KMS-11 (cell line): ENCODE measurements around the gene ANKMY2.

Experiments
- H2AFZ ChIP-seq: fragments of 200-600 bp; sonication (generic); 2 replicates; pipeline ENCODE4 v1.6.1; 2016; ENCODE audit warnings: antibody characterized with exemption, mixed run types, low read depth
- H3K27ac ChIP-seq: fragments of 200-600 bp; sonication (generic); 2 replicates; pipeline ENCODE4 v1.6.1; 2016; ENCODE audit warnings: mild to moderate bottlenecking, mixed run types
- H3K27me3 ChIP-seq: fragments of 200-600 bp; sonication (generic); 2 replicates; pipeline ENCODE4 v1.6.1; 2017; ENCODE audit warnings: mild to moderate bottlenecking, low read depth, mixed run types, moderate library complexity; ENCODE audit not compliant: insufficient read depth
- H3K36me3 ChIP-seq: fragments of 200-600 bp; sonication (generic); 2 replicates; pipeline ENCODE4 v1.6.1; 2017; ENCODE audit warnings: mild to moderate bottlenecking, mixed run types; ENCODE audit not compliant: insufficient read depth
- H3K4me1 ChIP-seq: fragments of 200-600 bp; sonication (generic); 2 replicates; pipeline ENCODE4 v1.6.1; 2016; ENCODE audit warnings: mild to moderate bottlenecking, low read depth, mixed run types; ENCODE audit not compliant: poor library complexity, severe bottlenecking
- H3K4me2 ChIP-seq: fragments of 200-600 bp; sonication (generic); 2 replicates; pipeline ENCODE4 v1.7.0; 2016; ENCODE audit warnings: mild to moderate bottlenecking, mixed run types
- H3K4me3 ChIP-seq: fragments of 200-600 bp; sonication (generic); IDR thresholded peaks from 2 replicates; pipeline ENCODE4 v1.6.1; 2017; ENCODE audit warnings: low read depth, low read length, mixed read lengths; ENCODE audit not compliant: insufficient read depth
- H3K79me2 ChIP-seq: fragments of 200-600 bp; sonication (generic); 2 replicates; pipeline ENCODE4 v1.6.1; 2016; ENCODE audit warnings: low read depth, mixed run types; ENCODE audit not compliant: insufficient read depth
- H3K9ac ChIP-seq: fragments of 200-600 bp; sonication (generic); 2 replicates; pipeline ENCODE4 v1.6.1; 2016; ENCODE audit warnings: mild to moderate bottlenecking, mixed run types
- H4K20me1 ChIP-seq: fragments of 200-600 bp; sonication (generic); 2 replicates; pipeline ENCODE4 v1.6.1; 2016; ENCODE audit warnings: mild to moderate bottlenecking, mixed run types; ENCODE audit not compliant: insufficient read depth
- CTCF ChIP-seq: fragments of 200-600 bp; sonication (generic); conservative IDR thresholded peaks from 2 replicates; pipeline ENCODE4 v1.6.1; 2017; ENCODE audit warnings: low read depth, mild to moderate bottlenecking, antibody characterized with exemption, low read length, moderate library complexity, mixed read lengths

ANKMY2 gene

DNA sequence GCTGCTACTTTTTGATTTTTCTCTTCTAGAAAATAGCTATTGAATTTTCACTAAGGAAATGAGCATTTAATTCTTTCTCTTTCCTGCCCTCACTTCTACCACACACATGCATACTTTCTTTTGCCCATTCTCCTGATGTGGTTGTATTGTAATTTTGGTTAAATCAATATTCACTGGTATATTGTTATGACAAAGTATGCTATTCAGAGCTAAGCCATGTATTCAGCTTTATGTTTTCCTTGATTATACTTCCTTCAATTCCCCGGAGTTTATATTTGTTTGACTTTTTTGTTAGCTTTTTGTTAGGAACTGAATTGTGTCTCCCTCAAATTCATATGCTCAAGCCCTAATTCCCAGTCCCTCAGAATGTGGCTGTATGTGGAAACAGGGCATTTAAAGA is 94.9 kb downstream of the ANKMY2 start:
- TF ChIP-seq CTCF: no peak
- H3K27ac ChIP-seq: no peak overlapping the region
- no peak overlapping the region for H3K4me2 ChIP-seq
- H3K27me3 ChIP-seq: no peaks in the 10 kb centered on the region
- no peak overlapping the region for H3K4me3 ChIP-seq
- H3K79me2 ChIP-seq: no peaks in the 10 kb centered on the region
- H4K20me1 ChIP-seq: no peaks in the 10 kb centered on the region
- no peaks in the 10 kb centered on the region for H3K4me1 ChIP-seq
- no peak overlapping the region for H2AFZ ChIP-seq
- no peak overlapping the region for H3K9ac ChIP-seq
- H3K36me3 ChIP-seq: no peaks in the 10 kb centered on the region
